ELF-1 (cell line): ENCODE measurements around the gene TMEM128.
A peak's percentile ranks its signal among the peaks of the same experiment; 100 is the strongest.
"Not testable (repeated sequence)": the region's sequence is repeated elsewhere in the genome, so short reads cannot be mapped to it uniquely, and the experiment has no call there.

Experiments
- DNase-seq: peaks from one replicate; pipeline ENCODE4 v3.0.0-alpha.2; 2016; ENCODE audit warnings: low read depth, low spot score

Gene TMEM128

GRCh38 chr4:4248029-4248884 lies at the start of gene TMEM128:
Gene TMEM128 (minus strand): TSS chr4:4248223. CDS start chr4:4248202, 21 bp downstream.
- peak; percentile 96 for DNase-seq

DNA sequence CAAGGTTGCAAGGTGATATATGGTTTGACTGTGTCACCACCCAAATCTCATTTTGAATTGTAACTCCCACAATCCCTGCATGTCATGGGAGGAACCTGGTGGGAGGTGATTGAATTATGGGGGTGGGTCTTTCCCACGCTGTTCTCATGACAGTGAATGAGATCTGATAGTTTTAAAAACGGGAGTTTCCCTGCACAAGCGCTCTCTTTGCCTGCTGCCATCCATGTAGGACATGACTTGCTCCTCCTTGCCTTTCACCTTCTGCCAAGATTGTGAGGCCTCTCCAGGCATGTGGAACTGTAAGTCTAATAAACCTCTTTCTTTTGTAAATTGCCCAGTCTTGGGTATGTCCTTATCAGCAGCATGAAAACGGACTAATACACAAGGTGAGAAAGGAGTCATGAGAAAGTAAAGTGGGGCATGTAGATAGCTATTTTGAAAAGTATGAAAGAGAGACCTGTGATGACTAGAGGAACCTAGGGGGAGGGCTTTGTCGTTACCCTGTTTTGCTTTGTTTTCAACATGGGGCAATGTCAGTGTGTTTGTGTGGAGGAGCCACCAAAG lies 48.3 kb upstream of the TMEM128 start:
- DNase-seq: no peak

DNA sequence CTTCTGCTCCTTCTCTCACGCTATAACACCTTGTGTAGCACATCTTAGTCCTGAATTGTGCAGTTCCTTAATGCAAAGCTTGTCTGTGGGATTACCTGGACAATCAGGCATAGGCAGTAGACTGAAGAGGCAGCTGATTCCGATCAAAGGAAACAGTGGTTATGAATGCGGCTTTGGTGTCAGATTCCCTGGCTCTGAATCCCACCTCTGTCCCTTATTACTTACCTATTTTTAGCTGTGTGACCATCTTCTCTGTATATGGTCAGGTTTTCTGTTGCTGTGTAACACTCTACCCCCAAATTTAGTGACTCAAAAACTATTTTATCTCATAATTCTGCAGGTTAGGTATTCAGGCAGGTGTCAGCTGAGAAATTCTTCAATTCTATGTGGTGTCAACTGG lies 45.3 kb upstream of the TMEM128 start:
- no peak for DNase-seq

DNA sequence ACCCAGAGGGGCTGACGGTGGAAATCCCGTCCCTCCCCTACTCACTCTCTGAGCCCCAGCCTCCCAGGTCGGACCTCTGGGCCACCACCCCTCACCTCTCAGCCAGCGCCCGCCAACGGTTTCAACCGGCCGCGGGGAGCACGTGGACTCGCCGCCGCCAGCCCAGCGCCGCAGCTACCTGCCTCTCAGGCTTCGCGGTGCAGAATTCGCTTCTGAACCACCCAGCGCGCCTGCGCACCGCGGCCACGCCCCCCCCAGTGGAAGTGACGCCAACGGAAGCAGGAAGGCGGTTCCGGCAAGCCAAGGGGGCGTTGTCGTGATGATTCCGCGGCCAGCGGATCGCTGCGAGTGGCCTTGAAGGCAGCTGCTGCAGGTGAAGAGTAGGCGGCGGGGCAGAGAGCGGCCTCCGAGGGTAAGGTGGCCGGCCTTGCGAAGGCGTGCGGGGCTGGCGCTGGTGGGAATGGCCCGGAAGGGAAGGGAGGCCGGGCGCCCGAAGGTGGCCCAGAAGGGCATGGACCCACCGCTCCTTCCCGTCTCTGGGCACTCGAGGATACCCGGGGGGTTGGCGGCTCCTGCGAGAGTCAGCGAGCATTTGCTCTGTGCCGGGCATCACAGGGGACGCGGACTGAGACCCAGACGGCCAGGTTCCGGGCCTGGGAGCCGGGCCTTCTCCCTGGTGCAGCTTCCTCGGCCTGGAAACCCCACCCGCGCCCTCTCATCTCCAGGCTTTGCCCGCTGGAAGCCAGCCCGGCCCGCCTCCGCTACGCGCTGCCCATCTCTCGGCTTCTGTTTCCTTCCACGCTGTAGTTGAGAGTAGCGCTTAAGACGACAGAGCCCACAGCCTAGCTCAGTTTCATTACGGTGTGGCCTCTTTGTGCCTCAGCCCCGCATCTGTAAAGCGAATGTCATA lies 42.2 kb upstream of the TMEM128 start, which contains the start of the genes LYAR and ZBTB49:
LYAR (minus strand) TSS at position 214 of the 910 bp plus-strand sequence. CDS start 6,412 bp downstream, outside the sequence.
ZBTB49 (plus strand) TSS at position 311 of the 910 bp plus-strand sequence. CDS start 9,695 bp downstream, outside the sequence.
- peak; percentile 95 for DNase-seq

GRCh38 chr4:4289597-4289940 lies 41.5 kb upstream of the TMEM128 start:
- no peak for DNase-seq

DNA sequence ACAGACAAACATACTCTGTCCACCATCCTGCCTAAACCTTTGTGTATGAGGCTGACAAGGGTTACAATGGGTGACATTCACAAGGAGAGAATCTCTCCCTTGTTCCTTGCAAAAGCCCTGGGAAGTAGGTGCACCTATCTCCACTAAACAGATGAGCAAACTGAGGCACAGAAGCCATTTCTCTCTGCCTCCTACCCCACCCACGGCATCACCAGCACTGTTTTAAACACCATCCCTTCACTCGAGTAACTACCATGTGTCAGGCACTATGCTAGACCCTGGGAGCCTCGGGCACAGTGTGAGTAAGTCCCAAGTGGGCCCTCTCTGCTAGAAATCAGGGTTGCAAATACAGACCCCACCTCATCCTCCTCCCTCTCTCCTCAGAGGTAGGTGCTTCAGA lies 41.0 kb upstream of the TMEM128 start:
- DNase-seq: no peak

DNA sequence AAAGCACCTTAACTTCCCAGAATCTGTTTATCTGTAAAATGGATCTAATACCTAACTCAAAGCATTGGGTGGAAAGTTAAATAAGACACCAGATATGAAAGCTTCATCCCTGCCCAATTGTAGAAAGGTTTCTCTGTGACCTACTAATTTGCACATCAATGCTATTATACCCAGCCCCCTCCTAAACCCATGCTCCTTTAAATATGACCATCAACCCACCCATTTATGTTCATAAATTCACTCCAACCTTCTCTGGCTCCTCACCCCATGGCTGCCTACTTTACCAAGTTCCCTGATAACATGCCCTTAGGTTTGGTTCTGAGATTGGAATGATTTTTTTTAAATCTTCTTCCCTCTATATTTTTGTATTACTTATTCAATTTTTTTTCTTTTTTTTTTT lies 40.1 kb upstream of the TMEM128 start:
- no peak for DNase-seq

- no peak for DNase-seq
Observed at GRCh38 chr4:4284827-4285618, 37.0 kb upstream of the TMEM128 start.

DNA sequence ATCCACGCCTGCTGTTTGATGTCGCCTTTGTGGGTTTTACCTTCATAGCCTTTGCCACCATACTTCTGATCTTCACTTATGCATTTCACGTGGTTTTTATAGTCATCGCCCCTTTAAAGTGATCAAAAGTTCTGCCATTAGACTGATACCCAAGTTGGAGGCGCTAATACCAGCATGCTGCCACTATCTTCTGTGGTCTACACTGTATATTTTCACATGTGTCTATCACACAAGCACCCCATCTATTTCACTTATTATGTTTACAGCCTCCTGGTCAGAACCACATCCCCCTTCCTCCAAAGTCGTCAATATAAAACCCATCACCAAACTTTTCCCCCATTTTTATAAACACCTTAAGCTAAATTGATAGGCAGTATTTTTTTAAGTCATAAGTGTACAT lies 33.8 kb upstream of the TMEM128 start:
- DNase-seq: no peak

DNA sequence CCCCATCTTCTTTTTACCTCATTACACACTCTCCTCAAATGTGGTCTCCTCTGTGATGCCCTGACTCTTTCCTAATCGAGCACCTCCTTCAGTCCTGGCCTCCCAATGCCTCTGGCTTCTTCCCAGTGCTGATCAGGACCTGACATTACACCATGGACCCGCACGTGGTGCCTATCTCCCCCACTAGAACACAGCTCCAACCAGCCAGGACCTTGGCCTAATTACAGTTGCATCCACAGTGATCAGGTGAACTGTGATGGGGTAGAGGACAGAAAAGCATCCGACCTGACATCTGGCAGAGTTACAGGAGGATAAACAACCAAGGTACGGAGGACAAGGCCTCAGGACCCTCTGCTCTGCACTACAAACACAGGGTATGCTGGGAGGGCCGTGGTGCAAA lies 29.5 kb upstream of the TMEM128 start:
- no peak for DNase-seq

GRCh38 chr4:4274226-4274625 lies 26.2 kb upstream of the TMEM128 start:
- no peak for DNase-seq

GRCh38 chr4:4271912-4272311 lies 23.9 kb upstream of the TMEM128 start:
- DNase-seq: peak; percentile 17

- no peak for DNase-seq
Observed at GRCh38 chr4:4270529-4270928, 22.5 kb upstream of the TMEM128 start.

GRCh38 chr4:4269856-4270255 lies 21.8 kb upstream of the TMEM128 start:
- DNase-seq: no peak

DNA sequence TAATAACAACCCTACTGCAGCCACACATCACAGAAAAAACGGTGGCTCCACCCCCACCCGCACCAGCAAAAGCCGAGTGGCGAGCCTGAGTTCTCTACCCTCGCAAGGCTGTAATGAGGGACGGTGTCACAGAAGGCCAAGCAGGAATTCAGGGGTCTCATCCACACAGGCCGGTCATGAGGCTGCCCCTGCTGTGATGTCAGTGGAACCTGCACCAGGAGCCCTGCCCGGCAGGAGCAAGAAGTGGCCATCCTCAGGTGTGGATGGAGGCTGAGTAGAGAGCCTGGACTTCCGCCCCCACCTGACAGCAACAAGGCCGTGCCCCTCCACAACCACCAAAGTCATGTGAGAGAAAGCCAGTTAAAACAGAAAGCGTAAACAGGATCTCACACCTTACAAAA lies 21.3 kb upstream of the TMEM128 start:
- DNase-seq: no peak

GRCh38 chr4:4268776-4269175 lies 20.8 kb upstream of the TMEM128 start:
- DNase-seq: no peak

DNA sequence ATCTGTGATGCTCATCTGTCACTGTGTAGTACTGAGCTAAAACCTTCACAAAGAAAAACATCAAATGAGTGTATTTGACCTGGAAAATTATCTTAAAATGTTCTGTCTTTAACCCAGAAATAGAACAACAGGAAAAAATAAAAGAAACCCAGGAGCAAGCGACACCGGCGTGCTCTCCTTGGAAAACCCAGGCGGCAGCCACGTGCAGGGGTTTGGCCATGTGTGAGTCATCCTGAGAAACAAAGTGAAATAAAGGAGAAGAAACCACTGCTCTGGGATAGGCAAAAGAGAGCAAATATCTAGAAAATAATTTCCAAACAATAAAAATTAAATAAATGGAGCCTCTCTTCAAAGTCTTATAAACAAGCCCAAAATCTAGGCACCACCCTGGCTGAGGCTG lies 20.0 kb upstream of the TMEM128 start:
- no peak for DNase-seq

- DNase-seq: no peak
Observed at GRCh38 chr4:4260185-4260751, 12.2 kb upstream of the TMEM128 start.

DNA sequence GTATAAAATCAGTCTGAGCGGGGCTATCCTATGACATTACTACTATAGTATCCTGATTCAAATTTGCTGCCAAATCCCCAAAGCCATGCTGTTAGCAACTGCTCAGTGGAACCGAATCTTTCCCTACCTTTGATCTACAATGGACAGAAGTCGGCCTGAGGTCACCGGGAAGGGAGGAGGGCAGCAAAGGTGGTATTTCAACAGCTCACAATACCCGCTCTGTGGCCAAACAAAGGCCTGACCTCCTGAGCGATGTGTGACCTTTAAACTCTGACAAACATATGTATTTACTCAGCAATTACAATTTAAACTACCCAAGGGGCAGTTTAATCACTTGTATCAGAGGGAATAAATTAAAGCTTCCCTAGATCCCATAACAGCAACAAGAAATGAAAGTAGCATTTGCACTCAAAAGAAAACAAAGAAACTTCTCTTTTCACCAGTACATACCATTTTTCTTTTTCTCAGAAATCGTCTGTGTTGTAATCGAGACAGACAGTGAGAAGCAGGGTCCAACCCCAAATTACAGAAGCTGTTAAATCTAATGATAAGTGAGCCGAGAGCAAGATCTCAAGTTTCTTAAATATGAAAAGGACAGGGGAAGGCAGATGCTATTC lies 11.6 kb upstream of the TMEM128 start:
- DNase-seq: peak; percentile 29

- DNase-seq: not testable (repeated sequence)
Observed at GRCh38 chr4:4257705-4258104, 9.7 kb upstream of the TMEM128 start.
